ENCODE results near the gene LRIG3. TPM values are rescaled to one million over a fixed set of nuclear protein-coding genes. Genes with fewer than 3 reads are reported as not detected.

The LRIG3 gene
- total and polyA plus RNA-seq, 2 of the 4 experiments (the other 2 are of a cell fraction), result 26.4 to 71.2 TPM

GRCh38 chr12:58883576-58884334 lies 36.5 kb downstream of the LRIG3 start:
- H2AK9ac ChIP-seq (replicated peaks; ENCODE audit: low read depth, low read length, poor library complexity), result no peak overlapping the region
- H2AFZ ChIP-seq (replicated peaks; ENCODE audit: low read length, poor library complexity), result no peak overlapping the region
- H3K9me1 ChIP-seq (ENCODE audit: insufficient read depth, low read length), result no peaks in the 10 kb centered on the region
- H3K27me3 ChIP-seq (ENCODE audit: control insufficient read depth, insufficient read depth, low read length), result no peaks in the 10 kb centered on the region
- no peak overlapping the region for H4K91ac ChIP-seq (ENCODE audit: insufficient read depth, low read depth, low read length)
- ATAC-seq (ENCODE audit: low read depth) (no peak), DNase-seq (no peak)
- no peak overlapping the region for H3K27ac ChIP-seq (ENCODE audit: insufficient read depth, low read length)
- H2AK5ac ChIP-seq (ENCODE audit: low read depth, low read length), result no peak overlapping the region
- no peak overlapping the region for H2BK5ac ChIP-seq (ENCODE audit: low read depth, low read length, poor library complexity, severe bottlenecking)
- H4K8ac ChIP-seq (ENCODE audit: low read depth in 2 of 2, low read length in 2 of 2), result no peak overlapping the region
- CTCF ChIA-PET, result interaction anchor here (0.7 kb wide), 1 partner anchor 11 kb away, joined by 3 read pairs; no protein-coding TSS in a partner anchor
- POLR2A ChIA-PET (ENCODE audit: unreplicated experiment), result no interaction called here
- H3K9ac ChIP-seq (ENCODE audit: low read depth, low read length), result no peak overlapping the region
- no peak overlapping the region for H2BK20ac ChIP-seq (ENCODE audit: low read depth, low read length)
- intact Hi-C loops (cut with micrococcal nuclease), result loop anchor here (10.0 kb wide), 1 partner anchor 469 kb away; no protein-coding TSS in a partner anchor
- no TSS peak for BruUV-seq (replicated peaks)
- no peak overlapping the region for H3K56ac ChIP-seq (ENCODE audit: extremely low read depth, insufficient read depth, low read length)
- peaks cover 53% of the 10 kb centered on the region for H3K36me3 ChIP-seq (ENCODE audit: control insufficient read depth, insufficient read depth, low read length)
- no peak overlapping the region for H3K14ac ChIP-seq (replicated peaks; ENCODE audit: low read depth, low read length)
- no peak overlapping the region for H2BK120ac ChIP-seq (ENCODE audit: low read depth, low read length)
- H4K20me1 ChIP-seq (ENCODE audit: insufficient read depth, low read length), result no peaks in the 10 kb centered on the region
- H3K4me1 ChIP-seq (ENCODE audit: control insufficient read depth, insufficient read depth, low read length), result peaks cover 2% of the 10 kb centered on the region; the same call in 1 of the 2 replicates
- no peak overlapping the region for H2BK15ac ChIP-seq (ENCODE audit: low read depth, low read length)
- no CpG with 5 or more reads among the region's 3 CpGs for WGBS, 2 experiments (ENCODE audit: extremely low coverage in 2 of 2, insufficient read length in 1 of 2)
- dilution Hi-C loops (cut with HindIII; ENCODE audit: low sequenced_read_pairs, unreplicated experiment), result no loop called here
- H3K23ac ChIP-seq (ENCODE audit: low read depth, low read length), result no peak overlapping the region
- no peak overlapping the region for H3K4me2 ChIP-seq (ENCODE audit: low read depth, low read length)
- H3K9me3 ChIP-seq (ENCODE audit: control insufficient read depth, insufficient read depth, low read length), result no peaks in the 10 kb centered on the region
- no peak for TF ChIP-seq POLR2A (IDR thresholded peaks at IDR 0.05; ENCODE audit: low read depth, low read length)
- no peak for TF ChIP-seq MAFK (IDR thresholded peaks at IDR 0.05; ENCODE audit: low read depth, low read length)
- no peak for TF ChIP-seq BHLHE40 (IDR thresholded peaks at IDR 0.05; ENCODE audit: low read depth, low read length)
- no peak for TF ChIP-seq SMC3 (IDR thresholded peaks at IDR 0.05; ENCODE audit: low read depth, low read length)
- TF ChIP-seq RCOR1 (IDR thresholded peaks at IDR 0.05; ENCODE audit: insufficient replicate concordance, low read length), result no peak
- no peak for TF ChIP-seq FOS (IDR thresholded peaks at IDR 0.05; ENCODE audit: low read depth, low read length)
- no peak for TF ChIP-seq CHD1 (IDR thresholded peaks at IDR 0.05; ENCODE audit: low read depth, low read length)
- no peak for TF ChIP-seq MXI1 (IDR thresholded peaks at IDR 0.05; ENCODE audit: borderline replicate concordance, low read depth, low read length)
- no peak for TF ChIP-seq CTCF (conservative IDR thresholded peaks at IDR 0.05; ENCODE audit: low read depth, low read length)
- TF ChIP-seq MAZ (IDR thresholded peaks at IDR 0.05; ENCODE audit: borderline replicate concordance, low read depth, low read length), result no peak
- no peak for TF ChIP-seq USF2 (IDR thresholded peaks at IDR 0.05; ENCODE audit: low read depth, low read length)
- TF ChIP-seq ELK1 (IDR thresholded peaks at IDR 0.05; ENCODE audit: borderline replicate concordance, low read depth, low read length), result no peak
- TF ChIP-seq CEBPB (IDR thresholded peaks at IDR 0.05; ENCODE audit: low read depth, low read length), result no peak
- TF ChIP-seq RAD21 (IDR thresholded peaks at IDR 0.05; ENCODE audit: low read length), result no peak
- H3K18ac ChIP-seq (ENCODE audit: low read depth, low read length), result no peak overlapping the region
- H4K5ac ChIP-seq (ENCODE audit: low read depth, low read length), result no peak overlapping the region
- 0 out of 4 replicates have a peak, but pooled peaks cover 3 to 6% of the 10 kb centered on the region in 2 experiments for H3K79me1 ChIP-seq (ENCODE audit: low read depth in 1 of 2, low read length in 2 of 2)
- no peak overlapping the region for H3K4me3 ChIP-seq (ENCODE audit: insufficient read depth, low read depth, low read length)
- H3K4ac ChIP-seq (ENCODE audit: low read depth, low read length), result no peak overlapping the region
- in situ Hi-C loops (cut with MboI; ENCODE audit: low sequenced_read_pairs), result loop anchor here (10.0 to 25.0 kb wide), 2 partner anchors 339 to 896 kb away; no protein-coding TSS in a partner anchor
